ENCODE data around the gene ANKRD2.
"Not testable (repeated sequence)": the region's sequence is repeated elsewhere in the genome, so short reads cannot be mapped to it uniquely, and the experiment has no call there.

ANKRD2 gene

GRCh38 chr10:97571622-97572021, 957 bp upstream of the ANKRD2 start:
- DNase-seq (ENCODE audit: low read depth in 2 of 3, low spot score in 1 of 3): no peak

- no peak for DNase-seq (ENCODE audit: low read depth in 2 of 3, low spot score in 1 of 3)
These were observed 442 bp downstream of the ANKRD2 start for GRCh38 chr10:97573021-97573420.

DNA sequence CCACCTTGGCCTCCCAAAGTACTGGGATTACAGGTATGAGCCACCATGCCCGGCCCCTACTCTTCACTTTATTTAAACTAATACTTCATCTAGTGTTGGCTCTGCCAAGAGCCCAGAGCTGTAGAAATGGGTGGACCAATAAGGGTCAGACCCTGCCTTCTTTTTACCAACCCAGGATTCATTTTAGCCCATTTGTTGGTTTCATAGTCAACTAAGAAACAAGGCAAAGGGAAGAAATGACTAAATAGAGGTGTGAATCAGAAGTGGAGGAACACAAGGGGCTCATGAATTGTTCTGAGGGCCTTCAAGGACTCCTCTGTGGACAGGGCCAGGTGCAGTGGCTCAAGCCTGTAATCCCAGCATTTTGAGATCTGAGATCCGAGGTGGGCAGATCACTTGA, 1.1 kb downstream of the ANKRD2 start:
- DNase-seq (ENCODE audit: low read depth in 2 of 3, low spot score in 1 of 3): no peak

- DNase-seq (ENCODE audit: low read depth in 2 of 3, low spot score in 1 of 3): no peak
These were observed 2.0 kb downstream of the ANKRD2 start for GRCh38 chr10:97574374-97575126.

- DNase-seq (ENCODE audit: low read depth in 2 of 3, low spot score in 1 of 3): no peak
These were observed 2.6 kb downstream of the ANKRD2 start for GRCh38 chr10:97575127-97575668.

DNA sequence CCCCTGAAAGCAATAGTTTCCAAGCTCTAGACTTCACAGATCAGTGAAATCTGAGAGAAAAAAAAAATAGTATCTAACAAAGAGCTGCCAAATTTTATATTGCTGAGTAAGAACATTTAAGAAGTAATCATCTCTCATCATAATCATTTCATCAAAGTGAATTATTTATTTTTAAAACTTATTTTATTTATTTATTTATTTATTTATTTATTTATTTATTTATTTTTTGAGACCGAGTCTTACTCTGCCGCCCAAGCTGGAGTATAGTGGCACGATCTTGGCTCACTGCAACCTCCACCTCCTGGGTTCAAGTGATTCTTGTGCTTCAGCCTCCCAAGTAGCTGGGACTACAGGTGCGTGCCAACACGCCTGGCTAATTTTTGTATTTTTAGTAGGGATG, 3.9 kb downstream of the ANKRD2 start:
- DNase-seq (ENCODE audit: low read depth in 2 of 3, low spot score in 1 of 3): not testable (repeated sequence)

GRCh38 chr10:97577701-97578100, 5.1 kb downstream of the ANKRD2 start:
- no peak for DNase-seq (ENCODE audit: low read depth in 2 of 3, low spot score in 1 of 3)

GRCh38 chr10:97578171-97578844, 5.7 kb downstream of the ANKRD2 start:
- no peak for DNase-seq (ENCODE audit: low read depth in 2 of 3, low spot score in 1 of 3)

GRCh38 chr10:97580421-97581367, 8.1 kb downstream of the ANKRD2 start:
- DNase-seq (ENCODE audit: low read depth in 2 of 3, low spot score in 1 of 3): no peak

GRCh38 chr10:97582169-97582568, 9.6 kb downstream of the ANKRD2 start:
- no peak for DNase-seq (ENCODE audit: low read depth in 2 of 3, low spot score in 1 of 3)

- DNase-seq (ENCODE audit: low read depth in 2 of 3, low spot score in 1 of 3): no peak
These were observed 10.9 kb downstream of the ANKRD2 start for GRCh38 chr10:97583476-97583875.

DNA sequence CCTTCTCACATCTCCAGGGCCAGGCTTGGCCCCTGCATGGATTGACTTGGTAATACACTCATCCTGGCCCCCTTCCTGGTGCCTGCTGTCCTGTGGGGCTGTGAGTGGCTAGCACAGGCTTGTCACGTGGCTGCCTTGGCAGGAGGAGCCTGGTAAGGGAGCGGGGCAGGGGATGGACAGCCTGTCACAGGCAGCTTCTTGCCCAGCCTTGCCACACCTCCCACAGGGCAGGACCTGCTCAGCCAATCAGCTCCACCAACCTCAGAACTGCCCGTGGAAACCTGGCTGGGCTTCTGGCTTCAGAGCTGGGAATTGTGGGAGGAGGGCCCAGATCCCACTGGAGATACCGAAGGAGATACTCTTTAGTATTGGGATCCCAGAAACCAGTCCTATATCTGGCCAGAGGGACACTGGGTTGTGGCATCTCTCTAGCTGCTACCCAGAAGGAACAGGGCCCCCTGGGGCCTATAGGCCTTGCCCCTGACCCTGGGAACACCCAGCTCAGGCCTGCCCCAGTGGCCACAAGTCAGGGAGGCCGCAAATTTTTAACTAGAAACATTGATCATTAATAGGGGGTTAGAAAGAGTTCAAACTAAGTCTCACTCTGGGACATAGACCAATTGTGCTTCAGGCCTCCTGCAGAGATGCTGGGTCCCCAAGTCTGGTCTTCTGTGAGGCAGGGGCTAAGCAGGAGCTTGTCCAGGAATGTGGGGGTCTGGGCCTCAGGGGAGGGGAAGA, 11.7 kb downstream of the ANKRD2 start, which contains the start of gene HOGA1:
TSS of gene HOGA1 (plus strand) at position 330 of the 738 bp plus-strand sequence. CDS start at position 645, 315 bp downstream.
- DNase-seq (ENCODE audit: low read depth in 2 of 3, low spot score in 1 of 3): no peak

DNA sequence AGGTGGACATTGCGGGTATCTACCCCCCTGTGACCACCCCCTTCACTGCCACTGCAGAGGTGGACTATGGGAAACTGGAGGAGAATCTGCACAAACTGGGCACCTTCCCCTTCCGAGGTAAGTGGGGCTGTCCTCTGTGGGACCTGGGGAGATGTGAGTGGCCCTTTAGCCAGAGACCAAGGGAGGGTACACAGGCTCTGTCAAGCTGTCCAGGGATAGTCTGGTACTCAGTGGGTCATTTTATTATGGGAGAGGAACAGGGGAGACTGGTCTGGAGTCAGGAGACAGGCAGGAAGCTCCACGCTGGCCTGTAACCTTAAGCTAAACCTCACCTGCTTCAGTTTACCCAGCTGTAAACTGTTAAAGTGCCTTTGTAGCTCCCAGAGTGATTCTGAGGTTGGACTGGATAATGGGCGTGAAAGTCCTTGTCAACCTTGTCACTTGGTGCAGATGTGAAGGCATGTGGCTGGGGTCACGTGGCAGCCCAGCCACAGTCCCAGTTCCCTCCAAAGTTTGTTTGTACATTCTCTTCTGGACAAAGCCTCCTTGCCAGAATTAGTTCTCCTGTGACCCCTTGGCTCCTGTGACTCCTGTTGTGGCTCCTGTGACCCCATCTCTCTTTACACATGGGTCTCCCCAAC, 12.3 kb downstream of the ANKRD2 start:
- DNase-seq (ENCODE audit: low read depth in 2 of 3, low spot score in 1 of 3): no peak

DNA sequence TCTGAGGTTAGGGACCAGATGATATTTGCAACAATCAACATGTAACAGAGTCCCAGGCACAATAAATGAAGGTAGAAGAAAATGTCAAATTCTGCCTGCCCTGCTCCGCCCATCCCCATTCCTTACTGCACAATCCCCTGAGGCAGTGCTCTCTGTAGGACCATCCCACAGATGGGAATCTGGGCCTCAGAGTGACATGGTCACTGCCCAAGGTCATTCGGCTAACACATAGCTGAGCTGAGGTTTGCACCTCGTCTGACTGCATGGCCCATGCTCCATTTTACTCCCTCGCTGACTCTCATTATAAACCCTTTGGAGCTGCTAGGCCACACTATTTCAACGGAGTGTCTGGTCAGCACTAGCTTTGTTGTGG, 12.8 kb downstream of the ANKRD2 start:
- DNase-seq (ENCODE audit: low read depth in 2 of 3, low spot score in 1 of 3): no peak

DNA sequence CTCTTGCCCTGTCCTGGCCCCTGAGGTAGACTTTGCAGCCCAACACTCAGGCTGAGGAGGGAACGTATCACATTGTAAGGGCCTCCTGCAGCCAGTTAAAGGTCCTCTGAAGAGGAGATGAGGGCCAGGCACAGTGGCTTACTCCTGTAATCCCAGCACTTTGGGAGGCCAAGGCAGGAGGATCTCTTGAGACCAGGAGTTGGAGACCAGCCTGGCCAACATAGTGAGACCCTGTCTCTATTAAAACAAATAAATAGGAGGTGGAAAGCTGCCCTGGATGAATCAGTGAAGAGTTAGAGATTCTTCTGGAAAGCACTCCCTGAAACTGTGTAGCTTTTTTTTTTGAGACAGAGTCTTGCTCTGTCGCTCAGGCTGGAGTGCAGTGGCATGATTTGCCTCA, 14.6 kb downstream of the ANKRD2 start:
- no peak for DNase-seq (ENCODE audit: low read depth in 2 of 3, low spot score in 1 of 3)

GRCh38 chr10:97589479-97589878, 16.9 kb downstream of the ANKRD2 start, which contains the start of gene C10orf62:
Gene C10orf62, plus strand, starts transcription at chr10:97589721. Its CDS starts 177 bp downstream, at chr10:97589898.
- no peak for DNase-seq (ENCODE audit: low read depth in 2 of 3, low spot score in 1 of 3)

DNA sequence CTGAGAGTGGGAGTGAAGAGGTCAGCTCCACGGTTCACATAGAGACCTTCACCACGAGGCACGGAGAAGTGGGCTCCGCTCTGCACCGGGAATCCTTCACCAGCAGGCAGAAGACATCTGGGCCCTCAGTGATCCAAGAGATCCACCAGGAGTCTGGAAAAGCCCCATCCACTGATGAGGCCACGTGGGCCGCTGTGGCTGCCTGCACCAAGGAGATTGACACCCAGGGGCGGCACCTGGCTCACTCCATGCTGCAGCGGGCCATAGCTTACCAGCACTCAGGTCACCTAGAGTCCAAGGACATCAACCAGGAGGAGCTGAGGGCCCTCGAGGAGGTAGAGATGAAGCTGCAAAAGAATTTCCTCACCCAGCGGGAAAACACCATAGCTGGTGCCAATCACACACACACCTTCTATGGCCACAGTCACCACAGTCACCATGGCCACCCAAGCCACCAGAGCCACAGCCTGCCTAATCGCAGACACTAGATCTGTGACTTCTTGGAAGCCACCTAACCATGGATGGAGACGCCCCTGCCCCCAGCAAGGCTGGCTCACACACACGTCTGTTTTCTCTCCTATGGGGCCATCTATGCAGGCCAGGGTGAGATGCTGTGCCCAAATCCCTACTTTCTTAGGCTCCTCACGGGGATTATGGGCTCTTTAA, 17.6 kb downstream of the ANKRD2 start:
- no peak for DNase-seq (ENCODE audit: low read depth in 2 of 3, low spot score in 1 of 3)

GRCh38 chr10:97590748-97591495, 18.3 kb downstream of the ANKRD2 start:
- no peak for DNase-seq (ENCODE audit: low read depth in 2 of 3, low spot score in 1 of 3)

DNA sequence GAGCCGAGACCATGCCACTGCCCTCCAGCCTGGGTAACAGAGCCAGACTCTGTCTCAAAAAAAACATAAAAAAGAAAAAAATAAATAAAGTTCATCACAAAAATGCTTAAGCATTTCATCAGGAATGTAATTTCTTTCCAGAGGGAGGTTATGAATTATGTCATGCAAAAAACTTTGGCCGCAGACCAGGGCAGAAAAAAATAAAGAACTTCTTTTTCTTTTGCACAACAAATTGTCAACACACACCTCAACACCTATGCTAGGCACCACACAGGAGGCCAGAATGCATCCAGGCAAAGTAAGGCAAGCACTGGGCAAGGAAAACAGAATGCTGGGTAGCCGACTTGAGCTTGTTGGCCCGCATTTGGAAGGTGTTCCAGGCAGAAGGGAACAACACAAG, 20.8 kb downstream of the ANKRD2 start:
- DNase-seq (ENCODE audit: low read depth in 2 of 3, low spot score in 1 of 3): no peak
